MM.1S (cell line): ENCODE measurements around the gene FYTTD1.

Experiments used
- DNase-seq: peaks from one replicate; pipeline ENCODE4 v3.0.0-alpha.2; 2015
- H2AFZ ChIP-seq: fragments of 300-600 bp; sonication (generic); 2 replicates; pipeline ENCODE4 v1.6.0; 2016; ENCODE audit warnings: antibody characterized with exemption, low read length
- H3F3A ChIP-seq: fragments of 300-600 bp; sonication (generic); 2 replicates; pipeline ENCODE4 v1.6.1; 2016; ENCODE audit warnings: mild to moderate bottlenecking, antibody characterized with exemption, low read length, moderate library complexity, mixed read lengths; ENCODE audit not compliant: insufficient read depth
- H3K27ac ChIP-seq: fragments of 300-600 bp; sonication (generic); 2 replicates; pipeline ENCODE4 v1.5.1; 2016; ENCODE audit warnings: mild to moderate bottlenecking, low read length
- H3K27me3 ChIP-seq: fragments of 300-600 bp; sonication (generic); replicated peaks from 2 replicates; pipeline ENCODE4 v1.6.0; 2016; ENCODE audit warnings: low read length; ENCODE audit not compliant: insufficient read depth
- H3K36me3 ChIP-seq: fragments of 300-600 bp; sonication (generic); replicated peaks from 2 replicates; pipeline ENCODE4 v1.6.1; 2016; ENCODE audit warnings: mild to moderate bottlenecking, low read length, mixed read lengths; ENCODE audit not compliant: insufficient read depth
- H3K4me1 ChIP-seq: fragments of 300-600 bp; sonication (generic); 2 replicates; pipeline ENCODE4 v1.6.1; 2016; ENCODE audit warnings: low read length, mixed read lengths
- H3K4me2 ChIP-seq: fragments of 300-600 bp; sonication (generic); 2 replicates; pipeline ENCODE4 v1.6.0; 2016; ENCODE audit warnings: low read depth, low read length
- H3K4me3 ChIP-seq: fragments of 300-600 bp; sonication (generic); 2 replicates; pipeline ENCODE4 v1.5.1; 2016; ENCODE audit warnings: low read length, mixed read lengths
- H3K79me2 ChIP-seq: fragments of 300-600 bp; sonication (generic); 2 replicates; pipeline ENCODE4 v1.6.1; 2016; ENCODE audit warnings: mixed run types, low read length, mixed read lengths
- H3K9ac ChIP-seq: fragments of 300-600 bp; sonication (generic); 2 replicates; pipeline ENCODE4 v1.6.1; 2016; ENCODE audit warnings: low read length, mixed read lengths
- H3K9me2 ChIP-seq: fragments of 300-600 bp; sonication (generic); replicated peaks from 2 replicates; pipeline ENCODE4 v1.6.1; 2016; ENCODE audit warnings: mild to moderate bottlenecking, low read length, mixed read lengths; ENCODE audit not compliant: insufficient read depth
- H3K9me3 ChIP-seq: fragments of 300-600 bp; sonication (generic); replicated peaks from 2 replicates; pipeline ENCODE4 v1.6.1; 2016; ENCODE audit warnings: mild to moderate bottlenecking, low read length, mixed read lengths; ENCODE audit not compliant: insufficient read depth
- H4K20me1 ChIP-seq: fragments of 300-600 bp; sonication (generic); 2 replicates; pipeline ENCODE4 v1.6.1; 2016; ENCODE audit warnings: mild to moderate bottlenecking, low read length, moderate library complexity, mixed read lengths; ENCODE audit not compliant: insufficient read depth
- EZH2 ChIP-seq: fragments of 300-600 bp; sonication (generic); optimal IDR thresholded peaks from 2 replicates; pipeline ENCODE3; 2017; ENCODE audit warnings: low read depth, mild to moderate bottlenecking, antibody characterized with exemption, low read length, mixed read lengths
- EZH2phosphoT487 ChIP-seq: fragments of 300-600 bp; sonication (generic); IDR thresholded peaks from 2 replicates; pipeline ENCODE4 v1.6.1; 2018; ENCODE audit warnings: antibody characterized with exemption, low read length
- TF ChIP-seq, protein P1 (sequence below): fragments of 300-600 bp; sonication (generic); IDR thresholded peaks from 2 replicates; pipeline ENCODE4 v1.5.1; 2016; ENCODE audit warnings: antibody characterized with exemption, low read length, mixed read lengths

FYTTD1 gene

GRCh38 chr3:197794115-197794514, 44.4 kb downstream of the FYTTD1 start:
- no peak overlapping the region for H3K9ac ChIP-seq
- peaks cover 7% of the 10 kb centered on the region for H3K4me1 ChIP-seq
- H3K27ac ChIP-seq = no peak overlapping the region
- TF ChIP-seq EZH2phosphoT487 = no peak
- H3K9me3 ChIP-seq = no peaks in the 10 kb centered on the region
- no peak for DNase-seq
- no peaks in the 10 kb centered on the region for H3K36me3 ChIP-seq
- no peak overlapping the region for H2AFZ ChIP-seq
- H3F3A ChIP-seq = peaks cover 25% of the 10 kb centered on the region
- no peak overlapping the region for H3K4me2 ChIP-seq
- H3K27me3 ChIP-seq = no peaks in the 10 kb centered on the region
- H4K20me1 ChIP-seq = no peaks in the 10 kb centered on the region
- peaks cover 74% of the 10 kb centered on the region for H3K79me2 ChIP-seq
- H3K4me3 ChIP-seq = no peak overlapping the region
- no peaks in the 10 kb centered on the region for H3K9me2 ChIP-seq

- no peaks in the 10 kb centered on the region for H3K36me3 ChIP-seq
Measured at GRCh38 chr3:197795200-197795599, 45.5 kb downstream of the FYTTD1 start.

GRCh38 chr3:197796087-197796486, 46.4 kb downstream of the FYTTD1 start:
- Histone ChIP-seq H3F3A (peaks cover 11% of the 10 kb centered on the region), H3K79me2 (peaks cover 89% of the 10 kb centered on the region), H3K9ac (no peak overlapping the region), H3K9me2 (no peaks in the 10 kb centered on the region), H3K36me3 (no peaks in the 10 kb centered on the region), H2AFZ (no peak overlapping the region), H3K9me3 (no peaks in the 10 kb centered on the region), H3K4me2 (no peak overlapping the region), H4K20me1 (no peaks in the 10 kb centered on the region), H3K27ac (no peak overlapping the region), H3K4me3 (no peak overlapping the region), H3K4me1 (peaks cover 8% of the 10 kb centered on the region), H3K27me3 (no peaks in the 10 kb centered on the region)
- no peak for DNase-seq
- TF ChIP-seq EZH2 (no peak), EZH2phosphoT487 (no peak)
- TF ChIP-seq, protein P1, sequence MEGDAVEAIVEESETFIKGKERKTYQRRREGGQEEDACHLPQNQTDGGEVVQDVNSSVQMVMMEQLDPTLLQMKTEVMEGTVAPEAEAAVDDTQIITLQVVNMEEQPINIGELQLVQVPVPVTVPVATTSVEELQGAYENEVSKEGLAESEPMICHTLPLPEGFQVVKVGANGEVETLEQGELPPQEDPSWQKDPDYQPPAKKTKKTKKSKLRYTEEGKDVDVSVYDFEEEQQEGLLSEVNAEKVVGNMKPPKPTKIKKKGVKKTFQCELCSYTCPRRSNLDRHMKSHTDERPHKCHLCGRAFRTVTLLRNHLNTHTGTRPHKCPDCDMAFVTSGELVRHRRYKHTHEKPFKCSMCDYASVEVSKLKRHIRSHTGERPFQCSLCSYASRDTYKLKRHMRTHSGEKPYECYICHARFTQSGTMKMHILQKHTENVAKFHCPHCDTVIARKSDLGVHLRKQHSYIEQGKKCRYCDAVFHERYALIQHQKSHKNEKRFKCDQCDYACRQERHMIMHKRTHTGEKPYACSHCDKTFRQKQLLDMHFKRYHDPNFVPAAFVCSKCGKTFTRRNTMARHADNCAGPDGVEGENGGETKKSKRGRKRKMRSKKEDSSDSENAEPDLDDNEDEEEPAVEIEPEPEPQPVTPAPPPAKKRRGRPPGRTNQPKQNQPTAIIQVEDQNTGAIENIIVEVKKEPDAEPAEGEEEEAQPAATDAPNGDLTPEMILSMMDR = no peak

More at GRCh38 chr3:197795200-197795599, 45.5 kb downstream of the FYTTD1 start:
- no peak overlapping the region for H2AFZ ChIP-seq
- H3F3A ChIP-seq = peaks cover 16% of the 10 kb centered on the region
- no peaks in the 10 kb centered on the region for H3K9me3 ChIP-seq
- no peak overlapping the region for H3K4me3 ChIP-seq
- H3K79me2 ChIP-seq = peaks cover 85% of the 10 kb centered on the region
- H4K20me1 ChIP-seq = no peaks in the 10 kb centered on the region
- peaks cover 5% of the 10 kb centered on the region for H3K4me1 ChIP-seq
- H3K9me2 ChIP-seq = no peaks in the 10 kb centered on the region
- H3K9ac ChIP-seq = no peak overlapping the region
- no peak overlapping the region for H3K27ac ChIP-seq
- H3K27me3 ChIP-seq = no peaks in the 10 kb centered on the region
- H3K4me2 ChIP-seq = no peak overlapping the region
- no peak for DNase-seq
- TF ChIP-seq EZH2 (no peak), EZH2phosphoT487 (no peak)
- TF ChIP-seq, protein P1 = no peak

GRCh38 chr3:197798863-197799262, 49.2 kb downstream of the FYTTD1 start:
- peaks cover 13% of the 10 kb centered on the region for H3F3A ChIP-seq
- TF ChIP-seq, protein P1 = no peak
- TF ChIP-seq EZH2 = no peak
- TF ChIP-seq EZH2phosphoT487 = no peak
- H3K9me2 ChIP-seq = no peaks in the 10 kb centered on the region
- H3K36me3 ChIP-seq = no peaks in the 10 kb centered on the region
- H2AFZ ChIP-seq = no peak overlapping the region
- H3K4me2 ChIP-seq = no peak overlapping the region
- no peak overlapping the region for H3K4me3 ChIP-seq
- no peak overlapping the region for H3K27ac ChIP-seq
- H3K79me2 ChIP-seq = peaks cover 85% of the 10 kb centered on the region
- H4K20me1 ChIP-seq = no peaks in the 10 kb centered on the region
- no peaks in the 10 kb centered on the region for H3K9me3 ChIP-seq
- DNase-seq = no peak
- peaks cover 30% of the 10 kb centered on the region for H3K4me1 ChIP-seq
- no peaks in the 10 kb centered on the region for H3K27me3 ChIP-seq
- H3K9ac ChIP-seq = no peak overlapping the region
